IMR-90 (cell line): Measurements from ENCODE around the gene DENND6A. TPM values are rescaled to one million over a fixed set of nuclear protein-coding genes. Genes with fewer than 3 reads are reported as not detected.

Experiments
- ATAC-seq: fragments of 200-7000 bp; cut with Tn5 transposase; 2 replicates; pipeline ENCODE4 v1.9.1; 2020; ENCODE audit warnings: low read depth, mild to moderate bottlenecking, moderate library complexity
- BruUV-seq: library from RNA; stranded (reverse); fragments of 400-500 nt; replicated peaks from 2 replicates; lab custom pipeline; 2021; lab: Mats Ljungman, UMichigan
- CTCF ChIA-PET: fragments of 300-600 bp; formaldehyde crosslinking; extraction: SDS; loops from one replicate; lab custom pipeline; 2021; ENCODE audit warnings: antibody characterized with exemption; lab: Yijun Ruan, JAX
- POLR2A ChIA-PET: fragments of 300-600 bp; sonication (Branson Sonifier 250); formaldehyde crosslinking; loops from one replicate; lab custom pipeline; 2022; ENCODE audit warnings: antibody characterized with exemption; ENCODE audit not compliant: unreplicated experiment; lab: Charles Lee
- DNase-seq: peaks from one replicate; pipeline ENCODE4 v3.0.0; 2013
- H2AFZ ChIP-seq: replicated peaks from 2 replicates; pipeline ENCODE3; 2013; ENCODE audit warnings: low read length, mild to moderate bottlenecking; ENCODE audit not compliant: poor library complexity
- H2AK5ac ChIP-seq: 2 replicates; pipeline ENCODE4 v1.6.1; 2013; ENCODE audit warnings: low read depth, low read length, inconsistent platforms
- H2AK9ac ChIP-seq: replicated peaks from 2 replicates; pipeline ENCODE3; 2013; ENCODE audit warnings: mild to moderate bottlenecking, low read depth, low read length, moderate library complexity; ENCODE audit not compliant: poor library complexity
- H2BK120ac ChIP-seq: 2 replicates; pipeline ENCODE4 v1.6.1; 2013; ENCODE audit warnings: low read depth, low read length, inconsistent platforms
- H2BK15ac ChIP-seq: 3 replicates; pipeline ENCODE4 v1.6.1; 2013; ENCODE audit warnings: low read depth, low read length, inconsistent platforms
- H2BK20ac ChIP-seq: 2 replicates; pipeline ENCODE4 v1.6.1; 2013; ENCODE audit warnings: low read depth, mild to moderate bottlenecking, inconsistent platforms, low read length, moderate library complexity
- H2BK5ac ChIP-seq: 2 replicates; pipeline ENCODE4 v1.6.1; 2013; ENCODE audit warnings: mild to moderate bottlenecking, low read depth, low read length, inconsistent platforms; ENCODE audit not compliant: poor library complexity, severe bottlenecking
- H3K14ac ChIP-seq: replicated peaks from 2 replicates; pipeline ENCODE4 v1.6.1; 2013; ENCODE audit warnings: low read depth, low read length, inconsistent platforms
- H3K18ac ChIP-seq: 2 replicates; pipeline ENCODE4 v1.6.1; 2013; ENCODE audit warnings: low read depth, low read length, control low read depth
- H3K23ac ChIP-seq: 2 replicates; pipeline ENCODE4 v1.6.1; 2013; ENCODE audit warnings: low read depth, low read length, inconsistent platforms
- H3K27ac ChIP-seq: 2 replicates; pipeline ENCODE4 v1.5.1; 2013; ENCODE audit warnings: mild to moderate bottlenecking, control low read depth, low read length; ENCODE audit not compliant: insufficient read depth
- H3K27me3 ChIP-seq: 2 replicates; pipeline ENCODE4 v1.6.1; 2013; ENCODE audit warnings: low read length; ENCODE audit not compliant: control insufficient read depth, insufficient read depth
- H3K36me3 ChIP-seq: 2 replicates; pipeline ENCODE4 v1.6.1; 2013; ENCODE audit warnings: low read length, mixed read lengths; ENCODE audit not compliant: control insufficient read depth, insufficient read depth
- H3K4ac ChIP-seq: 2 replicates; pipeline ENCODE4 v1.6.1; 2013; ENCODE audit warnings: low read depth, low read length, inconsistent platforms
- H3K4me1 ChIP-seq: 2 replicates; pipeline ENCODE4 v1.6.1; 2013; ENCODE audit warnings: low read length, mixed read lengths; ENCODE audit not compliant: control insufficient read depth, insufficient read depth
- H3K4me2 ChIP-seq: 2 replicates; pipeline ENCODE4 v1.6.1; 2013; ENCODE audit warnings: low read depth, mild to moderate bottlenecking, control low read depth, low read length, moderate library complexity
- H3K4me3 ChIP-seq: 2 replicates; pipeline ENCODE4 v1.5.1; 2013; ENCODE audit warnings: low read depth, mild to moderate bottlenecking, control low read depth, low read length, moderate library complexity; ENCODE audit not compliant: insufficient read depth
- H3K56ac ChIP-seq: 2 replicates; pipeline ENCODE4 v1.6.1; 2013; ENCODE audit warnings: low read length, inconsistent platforms; ENCODE audit not compliant: insufficient read depth; ENCODE audit errors: extremely low read depth
- H3K79me1 ChIP-seq, 2 experiments: 2 replicates each; pipeline ENCODE4 v1.6.1; 2013; ENCODE audit warnings: low read length in 2 of 2, inconsistent platforms in 1 of 2, low read depth in 1 of 2
- H3K9ac ChIP-seq: 2 replicates; pipeline ENCODE4 v1.6.1; 2013; ENCODE audit warnings: low read depth, low read length, control low read depth
- H3K9me1 ChIP-seq: 2 replicates; pipeline ENCODE4 v1.6.1; 2013; ENCODE audit warnings: low read length, inconsistent platforms; ENCODE audit not compliant: insufficient read depth
- H3K9me3 ChIP-seq: 2 replicates; pipeline ENCODE4 v1.6.1; 2013; ENCODE audit warnings: low read length; ENCODE audit not compliant: control insufficient read depth, insufficient read depth
- H4K20me1 ChIP-seq: 2 replicates; pipeline ENCODE4 v1.6.1; 2013; ENCODE audit warnings: low read length, inconsistent platforms; ENCODE audit not compliant: insufficient read depth
- H4K5ac ChIP-seq: 2 replicates; pipeline ENCODE4 v1.6.1; 2013; ENCODE audit warnings: mild to moderate bottlenecking, low read depth, low read length, control low read depth
- H4K8ac ChIP-seq, 2 experiments: 2 replicates each; pipeline ENCODE4 v1.6.1; 2013; ENCODE audit warnings: low read depth in 2 of 2, low read length in 2 of 2, control low read depth in 1 of 2, inconsistent platforms in 1 of 2
- H4K91ac ChIP-seq: 2 replicates; pipeline ENCODE4 v1.6.1; 2013; ENCODE audit warnings: low read depth, low read length, inconsistent platforms; ENCODE audit not compliant: insufficient read depth
- BHLHE40 ChIP-seq: fragments of 150-350 bp; IDR thresholded peaks from 2 replicates; pipeline ENCODE4 v1.6.1; 2016; ENCODE audit warnings: mild to moderate bottlenecking, low read depth, low read length
- MXI1 ChIP-seq: IDR thresholded peaks from 2 replicates; pipeline ENCODE4 v1.6.1; 2012; ENCODE audit warnings: low read depth, mild to moderate bottlenecking, low read length, moderate library complexity, borderline replicate concordance
- RAD21 ChIP-seq: IDR thresholded peaks from 2 replicates; pipeline ENCODE4 v1.6.1; 2012; ENCODE audit warnings: low read length, improper control_type of control experiment
- RFX5 ChIP-seq: IDR thresholded peaks from 2 replicates; pipeline ENCODE4 v1.8.0; 2012; ENCODE audit warnings: low read depth, mild to moderate bottlenecking, low read length, moderate library complexity
- WGBS, 2 experiments: methylation state at CpG; one replicate each; pipeline versions ENCODE4 v1.1.5 to v1.1.7; 2013; ENCODE audit warnings: missing lambda C conversion rate in 2 of 2; ENCODE audit not compliant: insufficient read length in 1 of 2; ENCODE audit errors: extremely low coverage in 2 of 2; 5-methylcytosine and 5-hydroxymethylcytosine counted together
- dilution Hi-C: fragments of 300-500 bp; cut with HindIII; formaldehyde crosslinking; loops from one replicate; pipeline ENCODE4 v1.14.3; 2018; ENCODE audit warnings: low sequenced_read_pairs; ENCODE audit not compliant: unreplicated experiment
- in situ Hi-C: fragments of 300-500 bp; cut with MboI; formaldehyde crosslinking; loops from 3 replicates; pipeline ENCODE4 v1.14.3; 2019; ENCODE audit warnings: low sequenced_read_pairs, inconsistent platforms, mixed read lengths
- intact Hi-C: fragments of 100-400 bp; cut with micrococcal nuclease; formaldehyde crosslinking; loops from 2 replicates; pipeline ENCODE4 v1.10.0; 2022
- polyA plus RNA-seq, 3 experiments: library from polyadenylated mRNA; depleted of rRNA; stranded (reverse); fragments of >200 nt; gene quantifications; 2 replicates each; pipeline ENCODE4 v1.2.3, GENCODE V29; 2012; ENCODE audit warnings: low replicate concordance in 1 of 3
- total RNA-seq: library from RNA; depleted of rRNA; stranded (reverse); fragments of >200 nt; gene quantifications from 2 replicates; pipeline ENCODE4 v1.2.3, GENCODE V29; 2012
- TF ChIP-seq, protein P1 (sequence below): fragments of 150-350 bp; IDR thresholded peaks from 2 replicates; pipeline ENCODE4 v1.6.1; 2017; ENCODE audit warnings: mild to moderate bottlenecking, antibody characterized with exemption, low read length, low read depth

Gene DENND6A
- total and polyA plus RNA-seq, 2 of the 4 experiments (the other 2 are of a cell fraction) = 3.8 to 9.0 TPM

DNA sequence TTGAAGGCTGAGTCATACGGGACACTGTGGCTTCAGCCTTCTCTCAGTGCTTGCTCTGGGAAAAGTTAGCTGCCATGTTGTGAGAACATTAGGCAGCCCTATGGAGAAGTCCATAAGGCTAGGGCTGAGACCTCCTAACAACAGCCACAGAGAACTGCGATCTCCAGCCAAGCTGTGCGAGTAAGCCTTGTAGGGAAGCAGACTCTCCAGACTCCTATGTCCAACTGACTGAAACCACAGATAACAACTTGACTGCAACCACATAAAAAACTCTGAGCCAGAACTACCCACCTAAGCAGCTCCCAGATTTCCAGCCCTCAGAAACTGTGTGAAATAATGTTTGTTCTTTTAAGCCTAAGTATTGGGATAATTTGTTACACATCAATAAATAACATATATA lies 40.7 kb downstream of the DENND6A start:
- ChIA-PET POLR2A (interaction anchor here (0.5 to 0.9 kb wide), 2 partner anchors 53 to 55 kb away, joined by 3 to 4 read pairs; partner anchors contain the start of gene ARF4), CTCF (interaction anchor here (0.7 kb wide), 1 partner anchor 172 kb away, joined by 3 read pairs; no protein-coding TSS in a partner anchor)
- no peak overlapping the region for H2BK120ac ChIP-seq
- H3K4me2 ChIP-seq = no peak overlapping the region
- no peaks in the 10 kb centered on the region for H3K4me1 ChIP-seq
- H4K91ac ChIP-seq = no peak overlapping the region
- H3K14ac ChIP-seq = no peak overlapping the region
- ATAC-seq = no peak
- intact Hi-C loops = no loop called here
- peaks cover 7% of the 10 kb centered on the region for H3K36me3 ChIP-seq
- no peak overlapping the region for H2AK5ac ChIP-seq
- no peak overlapping the region for H4K5ac ChIP-seq
- H3K9me1 ChIP-seq = peaks cover 4% of the 10 kb centered on the region
- no peak overlapping the region for H3K9ac ChIP-seq
- H3K27me3 ChIP-seq = no peaks in the 10 kb centered on the region
- no peak overlapping the region for H2BK20ac ChIP-seq
- H3K79me1 ChIP-seq = peaks cover 0 to 19% of the 10 kb centered on the region in 2 experiments; a peak in 3 of 4 replicates
- no peak overlapping the region for H3K18ac ChIP-seq
- no peak overlapping the region for H2BK5ac ChIP-seq
- H2AFZ ChIP-seq = no peak overlapping the region
- H3K9me3 ChIP-seq = peaks cover 3% of the 10 kb centered on the region; the same call in 1 of the 2 replicates
- H4K8ac ChIP-seq = no peak overlapping the region
- no peak overlapping the region for H3K56ac ChIP-seq
- no peak overlapping the region for H2BK15ac ChIP-seq
- TF ChIP-seq BHLHE40 = no peak
- TF ChIP-seq RFX5 = no peak
- no peak for TF ChIP-seq MXI1
- TF ChIP-seq, protein P1, sequence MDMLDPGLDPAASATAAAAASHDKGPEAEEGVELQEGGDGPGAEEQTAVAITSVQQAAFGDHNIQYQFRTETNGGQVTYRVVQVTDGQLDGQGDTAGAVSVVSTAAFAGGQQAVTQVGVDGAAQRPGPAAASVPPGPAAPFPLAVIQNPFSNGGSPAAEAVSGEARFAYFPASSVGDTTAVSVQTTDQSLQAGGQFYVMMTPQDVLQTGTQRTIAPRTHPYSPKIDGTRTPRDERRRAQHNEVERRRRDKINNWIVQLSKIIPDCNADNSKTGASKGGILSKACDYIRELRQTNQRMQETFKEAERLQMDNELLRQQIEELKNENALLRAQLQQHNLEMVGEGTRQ = no peak
- no peak for TF ChIP-seq RAD21
- H3K4me3 ChIP-seq = no peak overlapping the region
- no CpG with 5 or more reads among the region's 3 CpGs for WGBS, 2 experiments
- no peak overlapping the region for H2AK9ac ChIP-seq
- H3K27ac ChIP-seq = no peak overlapping the region
- in situ Hi-C loops = no loop called here
- no peak overlapping the region for H3K23ac ChIP-seq
- DNase-seq = no peak
- BruUV-seq = no TSS peak
- peaks cover 6% of the 10 kb centered on the region; the same call in 1 of the 2 replicates for H4K20me1 ChIP-seq
- dilution Hi-C loops = no loop called here
- no peak overlapping the region for H3K4ac ChIP-seq
